ENCODE results near the gene CD200R1. TPM values are rescaled to one million over a fixed set of nuclear protein-coding genes. Genes with fewer than 3 reads are reported as not detected.

Gene CD200R1
- total RNA-seq, 2 donors from 2014 or later, result 0.37 to 0.83 TPM

GRCh38 chr3:113008117-113008516 is 33.2 kb upstream of the CD200R1 start:
- Histone ChIP-seq H3K4me3 (no peak overlapping the region), H3K36me3 (peaks cover 71% of the 10 kb centered on the region), H3K27me3 (no peaks in the 10 kb centered on the region), H3K4me1 (no peaks in the 10 kb centered on the region), H3K27ac (no peak overlapping the region), H3K9me3 (no peaks in the 10 kb centered on the region)
- DNase-seq (ENCODE audit: low spot score), result no peak
- no peak for TF ChIP-seq CTCF (IDR thresholded peaks at IDR 0.05)

GRCh38 chr3:113006359-113007056 is 31.6 kb upstream of the CD200R1 start:
- DNase-seq (ENCODE audit: low spot score), result no peak
- no peak overlapping the region for H3K27ac ChIP-seq
- no peaks in the 10 kb centered on the region for H3K4me1 ChIP-seq
- H3K27me3 ChIP-seq, result no peaks in the 10 kb centered on the region
- no peaks in the 10 kb centered on the region for H3K9me3 ChIP-seq
- no peak overlapping the region for H3K4me3 ChIP-seq
- peaks cover 80% of the 10 kb centered on the region for H3K36me3 ChIP-seq
- no peak for TF ChIP-seq CTCF (IDR thresholded peaks at IDR 0.05)

GRCh38 chr3:113005611-113006010 is 30.7 kb upstream of the CD200R1 start:
- Histone ChIP-seq H3K36me3 (peaks cover 82% of the 10 kb centered on the region), H3K27ac (no peak overlapping the region), H3K4me3 (no peak overlapping the region), H3K9me3 (no peaks in the 10 kb centered on the region), H3K4me1 (no peaks in the 10 kb centered on the region), H3K27me3 (no peaks in the 10 kb centered on the region)
- TF ChIP-seq CTCF (IDR thresholded peaks at IDR 0.05), result no peak
- DNase-seq (ENCODE audit: low spot score), result no peak

- H3K4me1 ChIP-seq, result no peaks in the 10 kb centered on the region
These were observed 27.8 kb upstream of the CD200R1 start for GRCh38 chr3:113002679-113003078.

GRCh38 chr3:113002037-113002436 is 27.1 kb upstream of the CD200R1 start:
- Histone ChIP-seq H3K4me1 (no peaks in the 10 kb centered on the region), H3K36me3 (peaks cover 69% of the 10 kb centered on the region), H3K27ac (no peak overlapping the region), H3K4me3 (no peak overlapping the region), H3K27me3 (no peaks in the 10 kb centered on the region), H3K9me3 (no peaks in the 10 kb centered on the region)
- TF ChIP-seq CTCF (IDR thresholded peaks at IDR 0.05), result no peak
- no peak for DNase-seq (ENCODE audit: low spot score)

More at GRCh38 chr3:113002679-113003078, 27.8 kb upstream of the CD200R1 start:
- Histone ChIP-seq H3K27me3 (no peaks in the 10 kb centered on the region), H3K4me3 (no peak overlapping the region), H3K27ac (no peak overlapping the region), H3K36me3 (peaks cover 76% of the 10 kb centered on the region), H3K9me3 (no peaks in the 10 kb centered on the region)
- TF ChIP-seq CTCF (IDR thresholded peaks at IDR 0.05), result no peak
- no peak for DNase-seq (ENCODE audit: low spot score)

- no peak overlapping the region for H3K27ac ChIP-seq
- no peak for DNase-seq (ENCODE audit: low spot score)
- H3K4me3 ChIP-seq, result no peak overlapping the region
- TF ChIP-seq CTCF (IDR thresholded peaks at IDR 0.05), result no peak
- H3K36me3 ChIP-seq, result peaks cover 57% of the 10 kb centered on the region
- H3K4me1 ChIP-seq, result no peaks in the 10 kb centered on the region
- no peaks in the 10 kb centered on the region for H3K9me3 ChIP-seq
- no peaks in the 10 kb centered on the region for H3K27me3 ChIP-seq
These were observed 25.8 kb upstream of the CD200R1 start for GRCh38 chr3:113000691-113001090.

Data from right atrium auricular region (tissue), 2 donors.